Posterior cingulate gyrus (tissue), 11 donors: Measurements from ENCODE around the gene B2M.
"Not testable (repeated sequence)": the region's sequence is repeated elsewhere in the genome, so short reads cannot be mapped to it uniquely, and the experiment has no call there.

ENCODE experiments used
- DNase-seq, 10 donors: peaks; one replicate each; pipeline versions ENCODE4 v3.0.0 to v3.0.0-alpha.2; 2020 to 2021; ENCODE audit warnings: mixed read lengths in 3 of 10
- intact Hi-C: fragments of 100-400 bp; cut with DNase I; formaldehyde crosslinking; loops from one replicate; pipeline ENCODE4 v1.15.1; 2023

B2M gene

DNA sequence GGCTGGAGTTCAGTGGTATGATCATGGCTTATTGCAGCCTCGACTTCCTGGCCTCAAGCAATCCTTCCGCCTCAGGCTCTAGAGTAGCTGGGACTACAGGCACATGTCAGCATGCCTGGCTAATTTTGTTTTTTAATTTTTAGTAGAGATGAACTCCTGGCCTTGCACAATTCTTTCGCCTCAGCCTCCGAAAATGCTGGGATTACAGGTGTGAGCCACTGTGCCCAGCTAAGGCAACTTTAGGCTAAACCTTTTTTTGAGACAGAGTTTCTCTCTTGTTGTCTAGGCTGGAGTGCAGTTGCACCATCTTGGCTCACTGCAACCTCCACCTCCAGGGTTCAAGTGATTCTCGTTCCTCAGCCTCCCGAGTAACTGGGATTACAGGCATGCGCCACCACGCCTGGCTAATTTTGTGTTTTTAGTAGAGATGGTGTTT is 8.7 kb downstream of the B2M start:
- DNase-seq, intact Hi-C loops: not testable (repeated sequence)

DNA sequence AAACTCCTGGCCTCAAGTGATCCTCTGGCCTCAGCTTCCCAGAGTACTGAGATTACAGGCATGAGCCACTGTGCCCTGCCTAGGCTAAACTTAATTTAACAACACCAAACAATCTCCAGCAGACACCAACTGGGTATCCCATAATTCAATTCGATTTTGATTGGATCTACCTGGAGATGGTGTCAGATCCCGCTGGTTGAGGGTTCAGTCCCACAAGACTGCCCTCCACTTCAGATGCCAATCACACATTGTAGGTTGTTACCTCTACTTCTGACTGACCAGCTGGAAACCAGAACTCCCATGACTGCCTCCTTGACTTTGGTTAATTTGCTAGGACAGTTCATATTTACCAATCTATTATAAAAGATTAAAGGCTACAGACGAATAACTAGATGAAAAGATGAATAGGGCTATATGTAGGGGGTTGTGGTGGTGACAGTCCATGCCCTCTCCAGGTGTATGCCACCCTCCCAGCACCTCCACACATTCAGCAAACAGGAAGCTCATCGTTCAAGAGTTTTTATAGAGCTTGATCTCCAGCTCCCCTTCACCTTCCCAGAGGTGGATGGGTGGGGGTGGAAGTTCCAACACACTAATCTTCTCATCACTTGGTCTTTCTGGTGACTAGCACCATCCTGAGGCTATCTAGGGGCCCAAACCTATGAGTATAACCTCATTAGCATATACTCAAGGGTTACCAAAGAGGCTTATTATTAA is 9.3 kb downstream of the B2M start:
- DNase-seq = no peak
- intact Hi-C loops = no loop called here

DNA sequence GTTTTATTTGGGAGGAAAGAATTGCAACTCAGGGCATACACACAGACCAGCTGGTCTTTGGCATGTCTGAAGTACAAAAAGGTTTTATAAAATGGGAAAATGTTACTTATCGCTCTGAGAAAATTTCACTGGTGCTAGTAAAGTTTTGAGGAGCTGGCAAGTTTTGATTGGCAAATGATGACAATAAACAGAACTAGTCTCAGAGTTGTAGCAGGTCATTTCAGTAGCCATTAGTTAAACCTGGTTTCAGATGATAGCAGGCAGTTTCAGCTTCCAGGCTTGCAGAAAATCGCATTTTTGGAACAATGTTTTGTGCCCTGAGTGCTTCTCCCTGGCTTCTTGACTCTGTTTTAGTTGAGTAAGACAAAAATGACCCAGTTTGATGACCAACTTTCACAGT is 10.7 kb downstream of the B2M start:
- intact Hi-C loops = no loop called here
- no peak for DNase-seq

DNA sequence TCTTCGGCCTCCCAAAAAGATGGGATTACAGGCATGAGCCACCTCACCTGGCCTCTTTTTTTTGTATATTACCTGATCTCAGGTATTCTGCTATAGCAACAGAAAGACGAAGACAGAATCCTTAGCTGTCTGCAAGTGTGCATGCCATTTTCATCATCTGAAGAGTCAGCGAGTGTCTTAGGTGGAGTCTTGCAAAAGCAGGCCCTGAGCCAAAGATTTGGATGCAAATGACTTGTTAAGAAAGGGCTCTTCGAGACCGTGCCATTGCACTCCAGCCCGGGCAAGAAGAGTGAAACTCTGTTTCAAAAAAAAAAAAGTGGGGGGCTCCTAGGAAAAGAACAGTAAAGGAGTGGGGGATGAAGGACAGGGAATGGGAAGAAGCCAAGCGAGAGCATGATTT is 14.8 kb downstream of the B2M start:
- DNase-seq = no peak
- intact Hi-C loops = no loop called here

DNA sequence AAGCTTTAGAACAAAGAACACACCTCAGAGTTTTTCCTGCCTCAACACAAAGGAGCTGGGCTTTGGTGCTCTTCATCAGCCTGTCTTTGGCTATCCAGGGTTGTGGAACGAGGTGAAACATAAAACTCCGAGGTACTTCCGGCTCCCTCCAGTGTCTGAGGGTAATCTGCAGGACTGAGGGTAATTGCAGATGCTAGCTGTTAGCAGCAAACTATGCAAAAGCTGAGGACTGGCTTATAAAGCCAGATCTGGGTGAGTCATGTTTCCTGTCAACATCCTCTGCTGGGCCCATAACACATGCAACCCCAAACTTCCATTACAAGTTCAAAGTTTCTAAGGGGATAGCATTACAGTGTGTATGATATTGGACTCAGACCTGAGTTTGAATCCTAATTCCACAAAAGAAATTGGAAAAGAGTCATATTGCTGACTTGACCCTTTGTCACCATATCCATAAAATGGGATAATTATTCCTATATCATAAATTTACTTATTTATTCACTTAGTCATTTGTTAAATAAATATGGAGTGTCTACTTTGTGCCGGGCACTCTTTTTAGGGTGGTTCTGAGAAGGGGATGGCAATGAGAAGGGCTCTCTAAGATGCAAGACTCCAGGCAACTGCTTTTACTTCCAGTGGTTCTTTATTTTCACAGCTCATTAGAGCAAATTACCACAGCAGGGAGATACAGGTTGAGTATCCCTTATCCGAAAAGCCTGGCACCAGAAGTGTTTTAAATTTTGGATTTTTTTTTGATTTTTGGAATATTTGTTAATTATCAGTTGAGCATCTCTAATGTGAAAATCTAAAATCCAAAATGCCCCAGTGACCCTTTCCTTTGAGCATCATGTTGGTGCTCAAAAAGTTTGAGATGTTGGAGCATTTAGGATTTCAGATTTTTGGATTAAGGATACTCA is 15.5 kb downstream of the B2M start:
- no peak for DNase-seq
- intact Hi-C loops = no loop called here

DNA sequence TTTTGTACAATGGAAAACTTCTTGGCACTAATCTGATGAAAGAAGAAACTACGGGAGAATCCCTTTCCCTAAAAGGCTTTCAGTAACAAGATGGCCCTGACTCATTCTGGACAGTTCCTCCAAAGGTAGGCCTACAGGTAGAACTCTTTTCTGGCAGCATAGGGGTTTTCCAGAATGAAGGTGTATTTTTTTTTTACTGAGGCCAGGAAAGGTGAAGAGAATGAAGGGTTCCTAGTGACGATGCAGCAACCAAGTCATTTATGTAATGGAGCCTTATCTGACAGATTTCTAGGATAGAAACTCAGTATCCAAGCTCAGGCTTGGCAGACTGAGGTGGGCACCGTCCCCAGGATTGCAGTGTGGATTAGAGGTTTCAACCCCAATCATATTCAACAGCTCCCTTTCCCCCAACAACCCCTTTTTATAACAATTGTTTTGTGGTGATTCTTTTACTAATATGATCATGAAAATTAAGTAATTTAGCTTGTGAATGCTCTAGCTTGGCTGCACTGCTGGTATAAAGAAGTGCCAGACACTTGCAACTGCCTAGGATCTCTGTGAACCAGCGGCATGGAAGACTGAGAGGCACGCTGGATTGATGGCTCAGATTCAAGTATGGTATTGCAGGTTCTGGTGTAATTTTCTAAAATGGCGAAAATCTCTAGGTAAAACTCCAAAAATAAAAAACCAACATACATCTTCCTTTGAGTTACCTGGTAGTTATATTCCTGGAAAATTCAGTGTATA is 16.3 kb downstream of the B2M start:
- DNase-seq = no peak
- intact Hi-C loops = loop anchor here (2.0 kb wide), 1 partner anchor 17 kb away; the partner anchor contains the start of genes B2M and PATL2

DNA sequence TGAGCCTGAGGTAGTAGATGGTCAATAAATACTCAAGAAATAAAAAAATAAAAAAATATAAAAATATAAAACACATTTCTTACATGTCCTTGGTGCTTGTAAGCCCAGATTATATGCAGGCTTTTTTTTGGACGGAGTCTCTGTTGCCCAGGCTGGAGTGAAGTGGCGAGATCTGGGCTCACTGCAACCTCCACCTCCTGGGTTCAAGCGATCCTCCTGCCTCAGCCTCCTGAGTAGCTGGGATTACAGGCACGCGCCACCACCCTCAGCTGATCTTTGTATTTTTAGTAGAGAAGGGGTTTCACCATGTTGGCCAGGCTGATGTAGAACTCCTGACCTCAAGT is 16.9 kb downstream of the B2M start:
- DNase-seq = not testable (repeated sequence)
- intact Hi-C loops = loop anchor here (2.0 kb wide), 1 partner anchor 17 kb away; the partner anchor contains the start of genes B2M and PATL2

DNA sequence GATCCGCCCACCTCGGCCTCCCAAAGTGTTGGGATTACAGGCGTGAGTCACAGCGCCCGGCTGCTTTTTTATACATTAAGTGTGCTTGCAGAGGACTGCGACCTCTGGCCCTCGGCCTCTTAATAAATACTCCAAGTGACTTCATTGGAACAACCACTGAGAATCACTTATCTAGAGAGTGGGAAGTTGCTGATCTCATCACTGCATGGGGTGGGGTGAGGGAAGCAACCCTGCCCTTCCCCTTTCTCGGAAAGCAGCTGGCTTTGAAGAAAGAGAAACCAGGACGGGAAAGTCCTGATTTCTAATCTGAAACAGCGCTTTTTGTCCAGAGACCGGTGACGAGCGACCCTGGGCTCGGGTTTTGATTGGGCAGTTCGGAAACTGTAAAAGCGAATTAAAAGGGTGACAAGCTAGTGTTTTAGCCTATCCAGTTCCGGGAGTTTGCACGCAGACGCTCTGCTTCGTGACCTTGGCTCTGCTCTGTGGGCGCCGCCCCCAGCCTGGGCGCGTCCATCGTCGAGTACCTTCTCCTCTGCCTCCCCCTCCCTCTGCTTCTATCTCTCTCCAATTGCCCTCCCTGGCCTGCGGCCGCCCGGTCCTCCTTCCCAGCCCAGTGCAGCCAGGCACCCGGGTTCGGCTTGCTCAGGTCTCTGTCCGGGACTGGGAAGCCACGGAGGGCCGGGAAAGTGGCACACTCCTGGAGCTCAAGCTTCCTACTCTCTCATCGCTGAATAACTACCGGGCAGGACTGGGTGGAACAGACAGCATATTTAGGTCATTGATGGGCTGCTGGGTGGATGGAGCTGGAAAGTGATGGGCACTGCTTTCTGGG is 17.5 kb downstream of the B2M start:
- DNase-seq = peak; percentile 89 to 99 (median 94)
- intact Hi-C loops = loop anchor here (2.0 kb wide), 1 partner anchor 18 kb away; the partner anchor contains the start of genes B2M and PATL2

DNA sequence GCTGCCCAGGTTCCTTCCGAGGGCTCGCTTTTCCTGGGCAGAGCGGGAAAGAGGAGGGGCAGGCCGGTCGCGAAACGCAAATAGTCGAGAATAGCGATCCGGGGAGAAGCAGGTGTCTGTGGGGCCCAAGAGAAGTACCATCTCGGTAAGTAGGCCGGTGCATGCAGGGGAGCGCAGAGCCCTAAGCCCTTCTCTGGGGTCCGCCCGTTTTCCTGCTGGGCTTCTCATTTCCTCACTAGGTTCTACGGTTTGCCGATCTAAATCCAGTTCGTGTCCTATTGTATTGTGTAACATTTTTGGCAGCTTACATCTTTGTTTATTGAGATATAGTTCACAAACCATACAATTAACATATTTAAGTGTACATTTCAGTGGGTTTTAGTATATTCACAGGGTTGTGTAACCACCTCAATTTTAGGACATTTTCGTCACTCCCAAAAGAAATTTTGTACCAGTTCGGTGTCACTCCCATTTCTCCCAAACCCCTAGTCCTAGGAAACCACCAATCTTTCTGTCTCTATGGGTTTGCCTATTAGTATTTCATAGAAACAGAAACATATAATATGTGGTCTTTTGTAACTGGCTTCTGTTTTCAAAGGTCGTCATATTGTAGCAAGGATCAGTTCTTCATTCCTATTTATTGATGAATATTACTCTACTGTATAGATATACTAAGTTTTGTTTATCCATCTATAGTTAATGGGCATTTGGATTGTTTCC is 18.3 kb downstream of the B2M start:
- DNase-seq = peak in 8 of 10 donors; percentile 18 to 86 (median 44)
- intact Hi-C loops = loop anchor here (2.0 kb wide), 1 partner anchor 19 kb away; the partner anchor contains the start of genes B2M and PATL2

DNA sequence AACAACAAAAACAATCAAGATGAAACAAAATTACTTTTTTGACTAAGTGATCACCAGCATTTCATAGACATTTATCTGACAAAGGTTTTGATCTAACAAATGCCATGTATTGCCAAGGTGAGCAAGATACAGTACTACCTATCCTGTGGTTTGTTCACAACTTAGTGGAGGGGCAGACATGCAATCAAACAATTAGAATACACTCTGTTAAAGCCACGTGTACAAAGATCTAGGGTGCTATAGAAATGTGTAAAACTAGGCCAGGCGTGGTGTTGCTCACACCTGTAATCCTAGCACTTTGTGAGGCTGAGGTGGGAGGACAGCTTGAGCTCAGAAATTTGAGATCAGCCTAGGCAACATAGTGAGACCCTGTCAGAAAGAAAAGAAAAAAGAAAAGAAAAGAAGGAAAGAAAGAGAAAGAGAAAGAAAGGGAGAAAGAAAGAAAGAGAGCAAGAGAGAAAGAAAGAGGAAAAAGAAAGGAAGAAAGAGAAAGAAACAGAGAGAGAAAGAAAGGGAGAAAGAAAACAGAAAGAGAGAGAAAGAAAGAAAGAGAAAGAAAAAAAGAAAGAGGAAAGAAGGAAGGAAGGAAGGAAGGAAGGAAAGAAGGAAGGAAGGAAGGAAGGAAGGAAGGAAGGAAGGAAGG is 23.6 kb downstream of the B2M start:
- no peak for DNase-seq
- intact Hi-C loops = no loop called here

DNA sequence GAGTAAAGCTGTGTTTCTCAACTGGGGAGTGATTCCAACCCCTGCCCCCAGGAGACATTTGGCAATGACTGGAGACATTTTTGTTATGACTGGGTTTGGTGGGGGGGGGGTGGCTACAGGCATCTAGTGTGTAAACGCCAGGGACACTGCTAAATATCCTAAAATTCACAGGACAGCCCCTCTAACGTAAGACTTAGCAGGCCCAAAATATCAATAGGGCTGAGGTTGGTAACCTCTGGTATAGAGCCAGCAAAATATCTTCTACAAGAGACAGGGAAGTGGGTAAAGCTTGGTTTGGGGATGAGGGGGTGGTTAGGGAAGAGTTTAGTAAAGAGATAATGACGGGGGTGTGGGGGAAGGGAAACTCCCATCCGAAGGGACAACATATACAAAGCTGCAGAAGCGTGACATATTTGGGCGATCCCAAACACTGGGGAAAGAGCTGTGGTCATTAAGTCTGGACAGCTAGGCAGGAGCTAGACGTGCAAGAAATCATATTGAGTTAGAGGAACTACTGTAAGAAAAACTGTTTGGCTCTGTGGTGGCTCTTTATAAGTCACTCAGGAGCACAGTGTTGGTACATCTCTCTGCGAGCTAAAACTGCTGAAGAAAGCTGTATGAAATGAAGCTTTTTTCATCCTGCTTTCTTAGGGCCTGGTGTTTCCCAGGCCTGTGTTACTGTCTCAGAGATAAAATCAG is 24.3 kb downstream of the B2M start:
- intact Hi-C loops = loop anchor here (2.0 kb wide), 1 partner anchor 71 kb away; no protein-coding TSS in a partner anchor
- DNase-seq = no peak

DNA sequence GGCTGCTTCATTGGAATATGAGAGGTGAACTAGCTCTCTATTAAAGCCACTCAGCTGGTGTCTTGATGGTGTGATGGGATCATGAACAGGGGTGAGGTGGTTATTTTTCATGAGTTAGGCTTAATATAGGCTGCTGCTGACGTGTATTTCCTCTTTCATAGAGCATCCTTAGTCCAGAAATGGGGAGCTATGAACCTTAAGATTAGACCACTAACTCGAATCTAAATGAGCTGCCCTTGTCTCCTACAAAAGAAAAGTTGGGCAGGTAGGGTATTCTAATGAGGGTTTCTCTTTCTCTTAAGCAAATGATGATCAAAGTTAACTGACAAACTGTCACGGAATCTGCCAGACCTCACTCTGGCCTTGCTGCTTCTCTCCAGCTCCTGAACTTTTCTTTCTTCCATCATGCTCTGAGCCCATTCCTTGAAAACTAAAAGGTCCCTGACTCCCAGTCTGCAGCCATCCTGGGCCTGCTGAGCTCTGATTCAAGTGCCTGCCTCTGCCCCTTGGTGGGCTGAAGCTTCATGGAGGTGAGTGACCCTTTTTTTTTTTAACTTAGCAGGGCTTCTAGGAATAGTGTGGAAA is 25.0 kb downstream of the B2M start, which contains the start of gene TRIM69:
TRIM69 (plus strand) TSS at position 348 of the 585 bp plus-strand sequence; CDS start at position 525, 177 bp downstream.
- no peak for DNase-seq
- intact Hi-C loops = loop anchor here (2.0 kb wide), 1 partner anchor 71 kb away; no protein-coding TSS in a partner anchor

DNA sequence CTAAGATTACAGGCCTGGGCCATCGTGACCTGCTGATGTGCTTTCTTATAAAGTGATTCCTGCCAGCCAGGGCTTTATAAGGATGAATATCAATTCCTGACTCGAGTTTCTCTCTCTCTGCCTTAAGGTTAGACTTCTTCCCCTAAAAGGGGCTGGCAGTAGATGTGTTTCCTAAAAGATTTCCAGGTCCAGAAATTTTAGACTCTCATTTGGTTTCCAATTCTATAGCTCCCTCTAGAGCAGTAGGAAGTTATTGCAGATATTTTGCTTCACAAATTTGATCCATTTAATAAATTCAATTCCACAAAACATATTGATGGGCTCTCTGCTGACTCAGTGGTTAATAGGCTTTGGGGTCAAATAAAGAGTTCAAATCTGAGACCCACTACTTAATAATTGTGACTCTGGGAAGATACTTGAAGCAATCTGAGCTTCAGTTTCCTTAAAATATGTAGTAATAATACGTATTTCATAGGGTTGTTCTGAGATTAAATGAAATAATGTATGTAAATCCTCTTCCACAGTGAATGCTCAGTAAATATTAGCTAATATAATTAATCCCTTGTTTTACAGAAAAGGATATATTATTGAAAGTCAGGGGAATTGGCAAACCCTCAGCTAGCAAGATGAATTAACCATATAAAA is 27.1 kb downstream of the B2M start:
- no peak for DNase-seq
- intact Hi-C loops = no loop called here

DNA sequence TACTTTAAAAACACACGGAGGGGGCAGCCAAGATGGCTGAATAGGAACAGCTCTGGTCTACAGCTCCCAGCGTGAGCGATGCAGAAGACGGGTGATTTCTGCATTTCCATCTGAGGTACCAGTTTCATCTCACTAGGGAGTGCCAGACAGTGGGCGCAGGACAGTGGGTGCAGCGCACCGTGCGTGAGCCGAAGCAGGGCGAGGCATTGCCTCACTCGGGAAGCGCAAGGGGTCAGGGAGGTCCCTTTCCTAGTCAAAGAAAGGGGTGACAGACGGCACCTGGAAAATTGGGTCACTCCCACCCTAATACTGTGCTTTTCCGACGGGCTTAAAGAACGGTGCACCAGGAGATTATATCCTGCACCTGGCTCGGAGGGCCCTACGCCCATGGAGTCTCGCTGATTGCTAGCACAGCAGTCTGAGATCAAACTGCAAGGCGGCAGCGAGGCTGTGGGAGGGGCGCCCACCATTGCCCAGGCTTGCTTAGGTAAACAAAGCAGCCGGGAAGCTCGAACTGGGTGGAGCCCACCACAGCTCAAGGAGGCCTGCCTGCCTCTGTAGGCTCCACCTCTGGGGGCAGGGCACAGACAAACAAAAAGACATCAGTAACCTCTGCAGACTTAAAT is 28.0 kb downstream of the B2M start:
- intact Hi-C loops, DNase-seq: not testable (repeated sequence)

DNA sequence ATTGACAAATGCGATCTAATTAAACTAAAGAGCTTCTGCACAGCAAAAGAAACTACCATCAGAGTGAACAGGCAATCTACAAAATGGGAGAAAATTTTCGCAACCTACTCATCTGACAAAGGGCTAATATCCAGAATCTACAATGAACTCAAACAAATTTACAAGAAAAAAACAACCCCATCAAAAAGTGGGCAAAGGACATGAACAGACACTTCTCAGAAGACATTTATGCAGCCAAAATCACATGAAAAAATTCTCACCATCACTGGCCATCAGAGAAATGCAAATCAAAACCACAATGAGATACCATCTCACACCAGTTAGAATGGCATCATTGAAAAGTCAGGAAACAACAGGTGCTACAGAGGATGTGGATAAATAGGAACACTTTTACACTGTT is 32.1 kb downstream of the B2M start:
- DNase-seq, intact Hi-C loops: not testable (repeated sequence)

DNA sequence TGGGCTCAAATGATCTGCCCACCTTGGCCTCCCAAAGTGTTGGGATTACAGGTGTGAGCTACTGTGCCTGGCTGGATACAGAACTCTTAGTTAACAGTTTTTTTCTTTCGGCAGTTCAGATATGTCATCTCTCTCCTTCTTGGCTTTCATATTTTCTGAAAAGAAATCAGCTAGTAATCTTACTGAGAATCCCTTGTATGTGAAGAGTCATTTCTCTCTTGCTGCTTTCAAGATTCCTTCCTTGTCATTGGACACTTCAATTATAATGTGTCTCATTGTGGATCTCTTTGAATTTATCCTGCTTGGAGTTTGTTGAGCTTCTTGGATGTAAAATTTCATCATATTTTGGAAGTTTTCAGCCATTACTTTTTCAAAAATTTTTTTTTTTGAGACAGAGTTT is 42.0 kb downstream of the B2M start:
- DNase-seq = no peak
- intact Hi-C loops = no loop called here
